Neural progenitor cell (in vitro differentiated cells): ENCODE data around the gene PPARA. TPM values are rescaled to one million over a fixed set of nuclear protein-coding genes. Genes with fewer than 3 reads are reported as not detected.

Experiments
- DNase-seq: peaks from one replicate; pipeline ENCODE4 v3.0.0-alpha.2; 2016; ENCODE audit warnings: low spot score
- H2AFZ ChIP-seq: fragments of 200-600 bp; sonication (generic); replicated peaks from 2 replicates; pipeline ENCODE4 v1.6.1; 2016; ENCODE audit warnings: antibody characterized with exemption
- H3F3A ChIP-seq: fragments of 200-600 bp; sonication (generic); 2 replicates; pipeline ENCODE4 v1.6.1; 2016; ENCODE audit warnings: antibody characterized with exemption, low read depth
- H3K27ac ChIP-seq: fragments of 200-600 bp; sonication (generic); 2 replicates; pipeline ENCODE4 v1.5.1; 2016; ENCODE audit warnings: mild to moderate bottlenecking
- H3K27me3 ChIP-seq: fragments of 200-600 bp; sonication (generic); 2 replicates; pipeline ENCODE4 v1.6.1; 2016; ENCODE audit warnings: mild to moderate bottlenecking, moderate library complexity
- H3K36me3 ChIP-seq: fragments of 200-600 bp; sonication (generic); 2 replicates; pipeline ENCODE4 v1.5.1; 2016
- H3K4me1 ChIP-seq: fragments of 200-600 bp; sonication (generic); 2 replicates; pipeline ENCODE4 v1.6.1; 2016; ENCODE audit warnings: mixed run types
- H3K4me2 ChIP-seq: fragments of 200-600 bp; sonication (generic); 2 replicates; pipeline ENCODE4 v1.6.1; 2016
- H3K4me3 ChIP-seq: fragments of 200-600 bp; sonication (generic); 2 replicates; pipeline ENCODE4 v1.5.1; 2016
- H3K79me2 ChIP-seq: fragments of 200-600 bp; sonication (generic); 2 replicates; pipeline ENCODE4 v1.6.1; 2016; ENCODE audit warnings: low read depth
- H3K9ac ChIP-seq: fragments of 200-600 bp; sonication (generic); 2 replicates; pipeline ENCODE4 v1.6.1; 2016
- H3K9me3 ChIP-seq: fragments of 200-600 bp; sonication (generic); 2 replicates; pipeline ENCODE4 v1.5.1; 2016; ENCODE audit warnings: low read depth
- H4K20me1 ChIP-seq: fragments of 200-600 bp; sonication (generic); 2 replicates; pipeline ENCODE4 v1.6.1; 2016; ENCODE audit warnings: low read depth
- H3K27ac Mint-ChIP-seq: 3 replicates; pipeline ENCODE4 v1.8.0; 2021; ENCODE audit warnings: mixed read lengths
- H3K27me3 Mint-ChIP-seq: 2 replicates; pipeline ENCODE4 v1.8.0; 2022; ENCODE audit warnings: low read depth, mild to moderate bottlenecking, inconsistent platforms, moderate library complexity, mixed read lengths; ENCODE audit not compliant: insufficient read depth
- H3K36me3 Mint-ChIP-seq: 3 replicates; pipeline ENCODE4 v1.8.0; 2021; ENCODE audit warnings: mixed read lengths
- H3K4me1 Mint-ChIP-seq: 3 replicates; pipeline ENCODE4 v1.8.0; 2021; ENCODE audit warnings: mixed read lengths
- H3K4me3 Mint-ChIP-seq: 3 replicates; pipeline ENCODE4 v1.8.0; 2021; ENCODE audit warnings: mild to moderate bottlenecking, moderate library complexity, mixed read lengths
- H3K9me3 Mint-ChIP-seq: 3 replicates; pipeline ENCODE4 v1.8.0; 2020; ENCODE audit warnings: mixed read lengths
- EZH2 ChIP-seq: fragments of 200-600 bp; sonication (generic); IDR thresholded peaks from 2 replicates; pipeline ENCODE4 v1.6.1; 2017; ENCODE audit warnings: antibody characterized with exemption, mild to moderate bottlenecking, moderate library complexity
- EZH2phosphoT487 ChIP-seq: fragments of 200-600 bp; sonication (generic); IDR thresholded peaks from 2 replicates; pipeline ENCODE4 v1.6.1; 2017; ENCODE audit warnings: antibody characterized with exemption
- total RNA-seq: library from RNA; depleted of rRNA; stranded (reverse); fragments of >200 nt; gene quantifications from 2 replicates; pipeline ENCODE4 v1.2.3, GENCODE V29; 2015; ENCODE audit warnings: low replicate concordance
- TF ChIP-seq, protein P1 (sequence below): fragments of 200-600 bp; sonication (generic); IDR thresholded peaks from 2 replicates; pipeline ENCODE4 v1.5.1; 2017; ENCODE audit warnings: antibody characterized with exemption, mild to moderate bottlenecking

Gene PPARA
- total RNA-seq, 1 donor from 2014 or later = 5.2 TPM

DNA sequence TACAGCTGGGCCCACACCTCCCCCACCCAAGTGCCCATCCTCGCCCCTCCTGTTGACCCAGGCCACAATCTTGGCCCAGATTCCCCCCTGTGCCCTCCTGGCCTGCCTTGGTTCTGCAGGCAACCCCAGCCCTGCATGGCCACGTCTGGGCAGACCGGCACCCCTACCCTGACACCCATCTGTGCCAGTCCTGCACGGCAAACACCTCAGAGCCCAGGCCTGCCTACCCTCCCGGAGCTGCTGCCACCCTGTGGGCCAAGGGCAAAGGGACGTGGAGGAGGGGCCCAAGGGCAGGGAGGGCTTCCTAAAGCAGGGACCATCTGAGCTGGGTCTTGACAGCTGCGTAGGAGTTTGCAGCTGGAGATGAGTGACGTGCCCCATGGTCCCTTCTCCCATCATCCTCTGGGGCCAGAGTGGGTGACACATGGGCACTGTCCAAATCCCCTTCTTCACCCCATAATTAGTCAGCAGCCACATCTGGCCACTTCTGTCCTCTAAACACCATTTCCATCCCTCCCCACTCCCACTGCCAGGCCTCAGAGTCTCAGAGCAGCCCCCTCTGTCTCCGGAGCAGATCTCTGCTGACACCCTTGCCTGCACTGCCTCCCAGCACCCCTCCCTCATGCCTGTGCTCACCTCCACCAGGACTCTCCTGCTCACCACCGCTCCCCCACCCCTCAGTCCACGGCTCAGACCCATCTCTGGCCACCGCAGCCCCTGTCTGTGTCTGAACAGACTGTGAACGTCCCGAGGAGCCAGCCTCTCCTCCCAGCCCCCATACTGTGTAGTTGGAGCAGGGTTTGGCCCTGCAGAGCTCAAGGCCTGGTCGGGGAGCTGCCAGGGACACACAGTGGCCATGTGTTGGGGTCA, 35.6 kb upstream of the PPARA start:
- H3K36me3 ChIP-seq = no peaks in the 10 kb centered on the region
- Mint-ChIP-seq H3K27ac (no peak overlapping the region), H3K27me3 (peaks cover 4% of the 10 kb centered on the region), H3K4me1 (peaks cover 4% of the 10 kb centered on the region), H3K9me3 (no peaks in the 10 kb centered on the region), H3K4me3 (no peak overlapping the region), H3K36me3 (no peaks in the 10 kb centered on the region)
- H3K4me2 ChIP-seq = no peak overlapping the region
- no peaks in the 10 kb centered on the region for H3K79me2 ChIP-seq
- H4K20me1 ChIP-seq = no peaks in the 10 kb centered on the region
- H3K4me3 ChIP-seq = no peak overlapping the region
- no peak for DNase-seq
- no peaks in the 10 kb centered on the region for H3F3A ChIP-seq
- TF ChIP-seq, protein P1, sequence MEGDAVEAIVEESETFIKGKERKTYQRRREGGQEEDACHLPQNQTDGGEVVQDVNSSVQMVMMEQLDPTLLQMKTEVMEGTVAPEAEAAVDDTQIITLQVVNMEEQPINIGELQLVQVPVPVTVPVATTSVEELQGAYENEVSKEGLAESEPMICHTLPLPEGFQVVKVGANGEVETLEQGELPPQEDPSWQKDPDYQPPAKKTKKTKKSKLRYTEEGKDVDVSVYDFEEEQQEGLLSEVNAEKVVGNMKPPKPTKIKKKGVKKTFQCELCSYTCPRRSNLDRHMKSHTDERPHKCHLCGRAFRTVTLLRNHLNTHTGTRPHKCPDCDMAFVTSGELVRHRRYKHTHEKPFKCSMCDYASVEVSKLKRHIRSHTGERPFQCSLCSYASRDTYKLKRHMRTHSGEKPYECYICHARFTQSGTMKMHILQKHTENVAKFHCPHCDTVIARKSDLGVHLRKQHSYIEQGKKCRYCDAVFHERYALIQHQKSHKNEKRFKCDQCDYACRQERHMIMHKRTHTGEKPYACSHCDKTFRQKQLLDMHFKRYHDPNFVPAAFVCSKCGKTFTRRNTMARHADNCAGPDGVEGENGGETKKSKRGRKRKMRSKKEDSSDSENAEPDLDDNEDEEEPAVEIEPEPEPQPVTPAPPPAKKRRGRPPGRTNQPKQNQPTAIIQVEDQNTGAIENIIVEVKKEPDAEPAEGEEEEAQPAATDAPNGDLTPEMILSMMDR = no peak
- H3K27ac ChIP-seq = no peak overlapping the region
- no peak overlapping the region for H3K9ac ChIP-seq
- H2AFZ ChIP-seq = no peak overlapping the region
- peaks cover 9% of the 10 kb centered on the region for H3K4me1 ChIP-seq
- no peaks in the 10 kb centered on the region for H3K9me3 ChIP-seq
- no peaks in the 10 kb centered on the region for H3K27me3 ChIP-seq

GRCh38 chr22:46115388-46115678, 35.0 kb upstream of the PPARA start:
- Histone ChIP-seq H3K9me3 (no peaks in the 10 kb centered on the region), H3F3A (no peaks in the 10 kb centered on the region), H3K4me3 (no peak overlapping the region), H2AFZ (no peak overlapping the region), H3K27ac (no peak overlapping the region), H4K20me1 (no peaks in the 10 kb centered on the region), H3K79me2 (no peaks in the 10 kb centered on the region), H3K27me3 (no peaks in the 10 kb centered on the region), H3K4me1 (peaks cover 9% of the 10 kb centered on the region), H3K9ac (no peak overlapping the region), H3K36me3 (no peaks in the 10 kb centered on the region), H3K4me2 (no peak overlapping the region)
- TF ChIP-seq EZH2 (no peak), EZH2phosphoT487 (no peak)
- TF ChIP-seq, protein P1 = no peak
- Mint-ChIP-seq H3K36me3 (no peaks in the 10 kb centered on the region), H3K4me1 (peaks cover 4% of the 10 kb centered on the region), H3K27ac (no peak overlapping the region), H3K27me3 (peaks cover 4% of the 10 kb centered on the region), H3K4me3 (no peak overlapping the region), H3K9me3 (no peaks in the 10 kb centered on the region)
- DNase-seq = no peak

- no peak overlapping the region for H2AFZ ChIP-seq
- Mint-ChIP-seq H3K27ac (no peak overlapping the region), H3K27me3 (peaks cover 4% of the 10 kb centered on the region), H3K9me3 (no peaks in the 10 kb centered on the region), H3K36me3 (no peaks in the 10 kb centered on the region), H3K4me3 (no peak overlapping the region), H3K4me1 (peaks cover 4% of the 10 kb centered on the region)
- H3K27ac ChIP-seq = no peak overlapping the region
- H3K36me3 ChIP-seq = no peaks in the 10 kb centered on the region
- TF ChIP-seq EZH2 (no peak), EZH2phosphoT487 (no peak)
- TF ChIP-seq, protein P1 = no peak
- no peak overlapping the region for H3K4me3 ChIP-seq
- no peaks in the 10 kb centered on the region for H3K79me2 ChIP-seq
- H3K9ac ChIP-seq = no peak overlapping the region
- no peak for DNase-seq
- no peak overlapping the region for H3K4me2 ChIP-seq
- H4K20me1 ChIP-seq = no peaks in the 10 kb centered on the region
- no peaks in the 10 kb centered on the region for H3K27me3 ChIP-seq
- no peaks in the 10 kb centered on the region for H3F3A ChIP-seq
- H3K9me3 ChIP-seq = no peaks in the 10 kb centered on the region
- peaks cover 9% of the 10 kb centered on the region for H3K4me1 ChIP-seq
Observed at GRCh38 chr22:46115755-46116490, 34.4 kb upstream of the PPARA start.
